Neural crest cell (in vitro differentiated cells): ENCODE measurements around the gene NSDHL. TPM values are rescaled to one million over a fixed set of nuclear protein-coding genes. Genes with fewer than 3 reads are reported as not detected.
"Not testable (repeated sequence)": the region's sequence is repeated elsewhere in the genome, so short reads cannot be mapped to it uniquely, and the experiment has no call there.

Experiments used
- DNase-seq: peaks from one replicate; pipeline ENCODE4 v3.0.0; 2021; ENCODE audit warnings: low read depth, mixed read lengths, low spot score
- H3K27ac Mint-ChIP-seq: one replicate; pipeline ENCODE4 v1.8.0; 2021; ENCODE audit warnings: mild to moderate bottlenecking, mixed read lengths; ENCODE audit not compliant: unreplicated experiment
- H3K27me3 Mint-ChIP-seq: 2 replicates; pipeline ENCODE4 v1.8.0; 2021; ENCODE audit warnings: low read depth, mild to moderate bottlenecking, mixed read lengths
- H3K36me3 Mint-ChIP-seq: 2 replicates; pipeline ENCODE4 v1.8.0; 2021; ENCODE audit warnings: low read depth, mild to moderate bottlenecking, mixed read lengths
- H3K4me1 Mint-ChIP-seq: 2 replicates; pipeline ENCODE4 v1.8.0; 2021; ENCODE audit warnings: mixed read lengths
- H3K4me3 Mint-ChIP-seq: one replicate; pipeline ENCODE4 v1.8.0; 2021; ENCODE audit warnings: mild to moderate bottlenecking, mixed read lengths
- H3K9me3 Mint-ChIP-seq: 2 replicates; pipeline ENCODE4 v1.8.0; 2021; ENCODE audit warnings: mixed read lengths
- CTCF ChIP-seq: fragments of 200-600 bp; sonication (generic); conservative IDR thresholded peaks from 2 replicates; pipeline ENCODE4 v1.5.0; 2021; ENCODE audit warnings: antibody characterized with exemption, mild to moderate bottlenecking
- total RNA-seq: library from RNA; stranded (reverse); gene quantifications from 2 replicates; pipeline ENCODE4 v1.2.1, GENCODE V29; 2021

NSDHL gene
- total RNA-seq, 1 donor from 2014 or later = 49.6 TPM

DNA sequence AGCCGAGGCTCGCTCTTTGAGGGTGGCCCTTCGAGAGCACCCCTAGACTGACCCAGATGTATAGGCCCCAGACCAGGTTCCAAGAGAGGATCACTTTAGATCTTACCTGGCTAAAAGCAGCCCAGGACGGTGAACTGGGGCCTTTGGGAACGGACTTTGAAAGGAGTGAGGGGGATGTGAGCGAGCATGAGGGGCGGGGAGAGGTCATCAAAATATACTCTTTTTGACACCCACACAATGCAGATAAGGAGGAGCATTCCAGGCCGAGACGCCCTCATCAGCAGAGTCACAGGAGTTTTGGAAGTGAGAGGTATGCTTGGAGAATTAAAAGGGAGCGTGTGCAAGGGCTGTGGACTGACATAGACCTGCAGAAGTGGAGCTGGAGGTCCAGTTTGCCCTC lies 528 bp downstream of the NSDHL start:
- TF ChIP-seq CTCF = no peak
- peak overlapping the region; percentile 93 for H3K27ac Mint-ChIP-seq
- H3K9me3 Mint-ChIP-seq = peaks cover 2% of the 10 kb centered on the region
- peak overlapping the region; percentile 100 for H3K4me3 Mint-ChIP-seq
- H3K36me3 Mint-ChIP-seq = peaks cover 29% of the 10 kb centered on the region
- no peak for DNase-seq
- no peaks in the 10 kb centered on the region for H3K27me3 Mint-ChIP-seq
- H3K4me1 Mint-ChIP-seq = peaks cover 41% of the 10 kb centered on the region

DNA sequence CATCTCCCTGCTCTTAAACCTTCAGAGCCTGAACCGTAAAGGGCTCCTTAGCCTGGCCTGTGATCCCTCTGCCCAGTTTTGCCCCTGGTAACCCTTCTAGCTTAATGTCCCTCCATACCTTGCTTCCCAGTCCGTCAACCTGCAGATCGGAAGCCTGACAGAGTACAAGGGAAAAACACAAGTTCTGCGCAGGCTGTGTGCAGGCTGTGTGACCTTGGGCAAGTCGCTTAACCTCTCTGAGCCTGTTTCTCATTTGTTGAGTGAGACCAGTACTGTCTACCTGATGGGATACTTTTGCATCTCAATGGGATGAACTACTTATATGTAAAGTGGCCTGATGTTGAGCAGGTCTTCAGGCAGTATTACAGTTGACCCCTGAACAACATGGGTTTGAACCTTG lies 1.7 kb downstream of the NSDHL start:
- no peak for TF ChIP-seq CTCF
- Mint-ChIP-seq H3K4me1 (peaks cover 41% of the 10 kb centered on the region), H3K36me3 (peaks cover 38% of the 10 kb centered on the region), H3K9me3 (peaks cover 2% of the 10 kb centered on the region), H3K27ac (no peak overlapping the region), H3K4me3 (peak overlapping the region; percentile 100), H3K27me3 (no peaks in the 10 kb centered on the region)
- no peak for DNase-seq

GRCh38 chrX:152833378-152833777 lies 2.5 kb downstream of the NSDHL start:
- Mint-ChIP-seq H3K27me3 (no peaks in the 10 kb centered on the region), H3K4me1 (peaks cover 47% of the 10 kb centered on the region), H3K27ac (no peak overlapping the region), H3K4me3 (peak overlapping the region; percentile 72), H3K9me3 (peaks cover 2% of the 10 kb centered on the region), H3K36me3 (peaks cover 44% of the 10 kb centered on the region)
- DNase-seq = no peak
- TF ChIP-seq CTCF = no peak

GRCh38 chrX:152835470-152835869 lies 4.6 kb downstream of the NSDHL start:
- peaks cover 35% of the 10 kb centered on the region for H3K4me1 Mint-ChIP-seq
- not testable (repeated sequence) for H3K4me3 Mint-ChIP-seq, H3K27ac Mint-ChIP-seq, DNase-seq, H3K27me3 Mint-ChIP-seq, H3K9me3 Mint-ChIP-seq
- peaks cover 55% of the 10 kb centered on the region for H3K36me3 Mint-ChIP-seq

GRCh38 chrX:152842772-152843338 lies 12.0 kb downstream of the NSDHL start:
- peaks cover 22% of the 10 kb centered on the region for H3K36me3 Mint-ChIP-seq
- H3K9me3 Mint-ChIP-seq = no peaks in the 10 kb centered on the region
- TF ChIP-seq CTCF = no peak
- peaks cover 15% of the 10 kb centered on the region for H3K4me1 Mint-ChIP-seq
- DNase-seq = no peak
- no peak overlapping the region for H3K4me3 Mint-ChIP-seq
- no peaks in the 10 kb centered on the region for H3K27me3 Mint-ChIP-seq
- H3K27ac Mint-ChIP-seq = no peak overlapping the region

DNA sequence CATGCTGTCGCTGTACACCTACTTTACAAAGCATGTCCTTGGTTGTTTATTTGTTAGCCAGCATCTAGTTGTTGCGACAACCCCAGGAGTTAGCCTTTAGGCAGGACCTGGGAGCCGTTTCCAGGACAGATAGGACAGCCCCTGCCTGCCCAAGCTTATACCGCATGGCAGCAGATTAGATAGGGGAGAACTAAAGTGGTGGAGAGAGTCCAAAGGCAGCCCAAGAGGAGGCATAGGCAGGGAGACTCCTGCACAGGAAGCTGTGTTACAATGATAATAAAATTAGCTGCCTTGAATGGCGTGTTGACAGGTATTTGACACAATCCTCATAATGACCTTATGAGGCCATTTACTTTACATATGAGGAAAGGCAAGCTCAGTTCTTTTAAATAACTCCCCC lies 13.0 kb downstream of the NSDHL start:
- H3K9me3 Mint-ChIP-seq = no peaks in the 10 kb centered on the region
- no peaks in the 10 kb centered on the region for H3K27me3 Mint-ChIP-seq
- peaks cover 17% of the 10 kb centered on the region for H3K36me3 Mint-ChIP-seq
- peaks cover 7% of the 10 kb centered on the region for H3K4me1 Mint-ChIP-seq
- H3K4me3 Mint-ChIP-seq = no peak overlapping the region
- H3K27ac Mint-ChIP-seq = no peak overlapping the region
- TF ChIP-seq CTCF = no peak
- no peak for DNase-seq
